T-helper 1 cell treated with Interleukin-12 subunit alpha and Interleukin-12 subunit beta and Interleukin-4 antibody, amounts not matched to agents 30 μg/mL and 1 μg/mL, for 36 hours (primary cell): ENCODE data around the gene AEBP1.

Experiments used
- H3K27ac Mint-ChIP-seq: one replicate; pipeline ENCODE4 v1.8.0; 2021; ENCODE audit warnings: mild to moderate bottlenecking, mixed read lengths
- H3K27me3 Mint-ChIP-seq: one replicate; pipeline ENCODE4 v1.8.0; 2021; ENCODE audit warnings: low read depth, mixed read lengths
- H3K36me3 Mint-ChIP-seq: one replicate; pipeline ENCODE4 v1.8.0; 2021; ENCODE audit warnings: low read depth, mixed read lengths
- H3K4me1 Mint-ChIP-seq: one replicate; pipeline ENCODE4 v1.8.0; 2021; ENCODE audit warnings: low read depth, mixed read lengths
- H3K4me3 Mint-ChIP-seq: one replicate; pipeline ENCODE4 v1.8.0; 2021; ENCODE audit warnings: mild to moderate bottlenecking, moderate library complexity, mixed read lengths
- H3K9me3 Mint-ChIP-seq: one replicate; pipeline ENCODE4 v1.8.0; 2021; ENCODE audit warnings: mixed read lengths

AEBP1 gene

GRCh38 chr7:44087911-44088838 lies 16.0 kb upstream of the AEBP1 start:
- Mint-ChIP-seq H3K4me3 (no peak overlapping the region), H3K36me3 (no peaks in the 10 kb centered on the region), H3K27ac (no peak overlapping the region), H3K9me3 (no peaks in the 10 kb centered on the region), H3K4me1 (peaks cover 2% of the 10 kb centered on the region), H3K27me3 (no peaks in the 10 kb centered on the region)

- H3K27ac Mint-ChIP-seq = no peak overlapping the region
These were observed 11.0 kb upstream of the AEBP1 start for GRCh38 chr7:44093102-44093641.

GRCh38 chr7:44094365-44094764 lies 9.8 kb upstream of the AEBP1 start:
- no peak overlapping the region for H3K27ac Mint-ChIP-seq
- H3K36me3 Mint-ChIP-seq = no peaks in the 10 kb centered on the region
- H3K9me3 Mint-ChIP-seq = no peaks in the 10 kb centered on the region
- peaks cover 17% of the 10 kb centered on the region for H3K4me1 Mint-ChIP-seq
- H3K27me3 Mint-ChIP-seq = no peaks in the 10 kb centered on the region
- H3K4me3 Mint-ChIP-seq = no peak overlapping the region

More at GRCh38 chr7:44093102-44093641, 11.0 kb upstream of the AEBP1 start:
- Mint-ChIP-seq H3K36me3 (no peaks in the 10 kb centered on the region), H3K4me3 (no peak overlapping the region), H3K9me3 (no peaks in the 10 kb centered on the region), H3K27me3 (no peaks in the 10 kb centered on the region), H3K4me1 (peaks cover 14% of the 10 kb centered on the region)

GRCh38 chr7:44094883-44095592 lies 9.1 kb upstream of the AEBP1 start:
- H3K27me3 Mint-ChIP-seq = no peaks in the 10 kb centered on the region
- no peaks in the 10 kb centered on the region for H3K36me3 Mint-ChIP-seq
- no peak overlapping the region for H3K4me3 Mint-ChIP-seq
- H3K9me3 Mint-ChIP-seq = no peaks in the 10 kb centered on the region
- no peak overlapping the region for H3K27ac Mint-ChIP-seq
- H3K4me1 Mint-ChIP-seq = peaks cover 17% of the 10 kb centered on the region

GRCh38 chr7:44095781-44096180 lies 8.4 kb upstream of the AEBP1 start:
- H3K27ac Mint-ChIP-seq = no peak overlapping the region
- H3K27me3 Mint-ChIP-seq = no peaks in the 10 kb centered on the region
- H3K36me3 Mint-ChIP-seq = no peaks in the 10 kb centered on the region
- peaks cover 17% of the 10 kb centered on the region for H3K4me1 Mint-ChIP-seq
- H3K4me3 Mint-ChIP-seq = no peak overlapping the region
- no peaks in the 10 kb centered on the region for H3K9me3 Mint-ChIP-seq

- Mint-ChIP-seq H3K27ac (peak overlapping the region; percentile 16), H3K9me3 (no peaks in the 10 kb centered on the region), H3K4me1 (peaks cover 17% of the 10 kb centered on the region), H3K4me3 (no peak overlapping the region), H3K36me3 (no peaks in the 10 kb centered on the region), H3K27me3 (no peaks in the 10 kb centered on the region)
These were observed 7.7 kb upstream of the AEBP1 start for GRCh38 chr7:44096326-44096881.

GRCh38 chr7:44097064-44097932 lies 6.8 kb upstream of the AEBP1 start:
- Mint-ChIP-seq H3K4me1 (peaks cover 17% of the 10 kb centered on the region), H3K27ac (peak overlapping the region; percentile 53), H3K9me3 (no peaks in the 10 kb centered on the region), H3K36me3 (no peaks in the 10 kb centered on the region), H3K27me3 (no peaks in the 10 kb centered on the region), H3K4me3 (no peak overlapping the region)

GRCh38 chr7:44098092-44099068 lies 5.8 kb upstream of the AEBP1 start:
- peaks cover 5% of the 10 kb centered on the region for H3K27me3 Mint-ChIP-seq
- no peak overlapping the region for H3K4me3 Mint-ChIP-seq
- no peak overlapping the region for H3K27ac Mint-ChIP-seq
- H3K36me3 Mint-ChIP-seq = no peaks in the 10 kb centered on the region
- no peaks in the 10 kb centered on the region for H3K9me3 Mint-ChIP-seq
- H3K4me1 Mint-ChIP-seq = peaks cover 17% of the 10 kb centered on the region

- no peak overlapping the region for H3K4me3 Mint-ChIP-seq
- H3K27me3 Mint-ChIP-seq = peaks cover 8% of the 10 kb centered on the region
- H3K4me1 Mint-ChIP-seq = peaks cover 18% of the 10 kb centered on the region
- H3K9me3 Mint-ChIP-seq = no peaks in the 10 kb centered on the region
- H3K27ac Mint-ChIP-seq = no peak overlapping the region
- no peaks in the 10 kb centered on the region for H3K36me3 Mint-ChIP-seq
These were observed 4.5 kb upstream of the AEBP1 start for GRCh38 chr7:44099669-44100068.

- H3K27ac Mint-ChIP-seq = no peak overlapping the region
- H3K4me3 Mint-ChIP-seq = no peak overlapping the region
- no peaks in the 10 kb centered on the region for H3K9me3 Mint-ChIP-seq
- no peaks in the 10 kb centered on the region for H3K36me3 Mint-ChIP-seq
- H3K27me3 Mint-ChIP-seq = peaks cover 16% of the 10 kb centered on the region
- peaks cover 18% of the 10 kb centered on the region for H3K4me1 Mint-ChIP-seq
These were observed 3.5 kb upstream of the AEBP1 start for GRCh38 chr7:44100458-44101302.

- Mint-ChIP-seq H3K27ac (no peak overlapping the region), H3K27me3 (peaks cover 19% of the 10 kb centered on the region)
These were observed 2.7 kb upstream of the AEBP1 start for GRCh38 chr7:44101303-44101965.

More at GRCh38 chr7:44101303-44101965, 2.7 kb upstream of the AEBP1 start:
- Mint-ChIP-seq H3K9me3 (no peaks in the 10 kb centered on the region), H3K36me3 (no peaks in the 10 kb centered on the region), H3K4me3 (no peak overlapping the region), H3K4me1 (peaks cover 18% of the 10 kb centered on the region)
